GM21528 (cell line): ENCODE results near the gene GJD3.

Source experiments
- ATAC-seq: cut with Tn5 transposase; IDR thresholded peaks from one replicate; pipeline ENCODE4 v1.9.1; 2021; ENCODE audit warnings: mild to moderate bottlenecking, moderate library complexity; ENCODE audit not compliant: unreplicated experiment, low FRiP score

The GJD3 gene

GRCh38 chr17:40343219-40344119, 21.1 kb downstream of the GJD3 start:
- ATAC-seq, result no peak

- no peak for ATAC-seq
Measured at GRCh38 chr17:40342504-40343218, 21.9 kb downstream of the GJD3 start.

DNA sequence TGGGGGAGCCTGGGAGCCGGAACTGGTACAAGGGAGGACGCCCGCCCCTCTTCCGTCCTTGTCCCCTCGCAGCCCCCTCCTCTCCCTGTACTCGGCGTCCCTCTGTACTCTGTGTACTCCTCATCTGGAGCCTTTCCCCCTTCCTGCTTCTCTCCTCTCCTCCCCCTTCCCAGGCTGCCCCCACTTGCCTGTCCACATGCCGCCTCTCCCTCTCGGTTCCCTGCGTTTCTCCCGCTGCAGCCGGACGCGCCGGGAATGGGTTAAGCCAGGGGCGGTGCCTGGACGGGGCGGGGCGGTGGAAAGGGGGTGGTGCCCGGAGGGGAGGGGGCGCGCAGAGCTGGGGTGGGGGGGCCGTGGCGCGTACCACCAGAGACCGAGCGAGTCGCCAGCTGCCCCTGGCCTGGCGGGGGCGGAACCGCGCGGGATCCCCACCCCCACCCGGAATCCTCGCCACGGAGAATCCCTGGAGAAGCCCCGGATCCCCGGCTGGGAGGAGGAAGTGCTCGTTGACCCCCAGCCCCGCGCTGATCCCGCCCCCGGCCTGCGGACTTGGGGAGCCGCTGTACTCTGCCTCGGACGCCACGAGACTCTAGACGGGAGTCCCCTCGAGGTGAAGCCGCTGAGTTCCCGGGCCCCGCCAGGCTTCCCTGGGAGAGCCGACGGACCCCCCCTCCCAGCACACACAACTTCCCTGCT, 22.6 kb downstream of the GJD3 start:
- ATAC-seq, result no peak

DNA sequence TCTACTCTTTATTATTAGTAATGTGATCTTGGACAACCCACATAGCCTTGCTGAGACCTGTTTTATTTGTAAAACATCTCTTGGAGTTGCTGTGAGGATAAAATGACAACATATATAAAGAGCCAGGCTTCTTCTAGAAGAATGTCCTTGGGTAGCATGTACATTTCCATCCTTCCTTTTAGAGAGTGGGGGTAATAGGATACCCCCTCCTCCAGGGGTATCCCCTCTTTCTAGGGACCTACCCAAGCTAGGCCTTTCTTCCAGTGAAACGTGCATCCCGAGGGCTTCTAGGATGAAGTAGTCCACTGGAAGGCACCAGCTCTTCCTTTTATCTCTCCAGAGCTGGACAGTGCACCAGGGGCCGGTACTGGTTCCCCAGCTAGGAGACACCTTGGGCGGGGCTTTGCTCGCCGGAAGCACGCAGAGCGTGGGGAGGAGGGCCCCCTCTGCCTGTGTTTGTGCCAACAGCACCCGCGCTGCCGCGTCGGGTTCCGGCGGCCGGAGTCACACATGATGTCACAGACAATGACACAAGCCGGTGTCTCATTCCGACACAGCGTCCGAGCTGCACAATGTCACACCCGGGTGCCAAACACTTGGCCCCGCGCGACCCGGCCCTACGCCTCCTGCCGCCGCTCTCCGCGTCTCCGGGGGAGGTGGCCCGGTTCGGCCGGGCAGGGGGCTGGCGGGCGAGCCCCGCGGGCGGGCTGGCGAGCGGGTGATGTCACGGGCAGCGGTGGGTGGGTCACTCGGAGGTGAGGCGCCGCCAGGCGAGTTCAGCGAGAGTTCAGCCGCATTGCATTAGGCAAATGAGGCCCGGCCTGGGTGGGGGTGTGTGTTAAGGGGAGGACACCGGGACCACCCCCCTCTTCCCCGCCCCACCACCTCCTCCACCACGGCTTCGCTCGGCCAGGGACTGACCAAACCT, 23.4 kb downstream of the GJD3 start:
- ATAC-seq, result peak; percentile 74

DNA sequence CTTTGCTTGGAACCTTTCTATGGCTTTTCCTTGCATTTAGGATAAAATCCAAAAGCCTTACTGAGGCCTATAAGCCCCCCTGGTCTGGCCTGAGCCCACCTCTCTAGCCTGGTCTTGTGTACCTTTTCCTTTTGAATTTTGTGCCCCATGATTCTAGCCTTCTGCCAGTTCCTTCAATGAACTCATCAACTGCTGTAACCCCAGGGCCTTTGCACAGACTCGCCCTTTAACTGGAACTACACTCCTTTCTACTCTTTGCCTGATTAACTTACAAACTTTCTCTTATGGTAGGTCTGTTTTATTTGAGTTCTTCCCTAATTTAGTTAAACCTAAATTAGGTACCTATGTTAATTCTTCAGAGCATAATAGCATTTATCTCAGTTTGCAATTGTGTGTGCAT, 24.2 kb downstream of the GJD3 start:
- no peak for ATAC-seq

GRCh38 chr17:40338941-40339649, 25.4 kb downstream of the GJD3 start:
- no peak for ATAC-seq

DNA sequence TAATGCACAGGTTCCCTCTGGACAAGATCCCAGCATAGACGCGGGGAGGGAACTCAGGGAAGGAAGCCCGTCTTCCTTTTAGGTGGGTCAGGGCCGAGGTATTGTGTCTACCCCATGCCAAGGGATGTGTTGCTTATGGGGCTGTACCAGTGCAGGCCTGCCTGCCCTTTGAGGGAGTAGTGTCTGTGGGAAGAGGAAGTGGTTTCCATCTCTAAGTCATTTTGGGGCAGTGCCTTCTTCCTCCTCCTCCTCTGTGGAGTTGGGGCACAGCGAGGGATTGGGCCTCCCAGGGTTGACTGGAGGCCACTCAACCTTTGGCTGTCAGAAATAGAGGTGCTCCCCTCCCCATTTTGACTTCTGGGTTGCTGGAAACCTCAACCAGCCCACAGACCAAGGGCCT, 26.5 kb downstream of the GJD3 start:
- ATAC-seq, result no peak

- ATAC-seq, result no peak
Measured at GRCh38 chr17:40337351-40337750, 27.2 kb downstream of the GJD3 start.

DNA sequence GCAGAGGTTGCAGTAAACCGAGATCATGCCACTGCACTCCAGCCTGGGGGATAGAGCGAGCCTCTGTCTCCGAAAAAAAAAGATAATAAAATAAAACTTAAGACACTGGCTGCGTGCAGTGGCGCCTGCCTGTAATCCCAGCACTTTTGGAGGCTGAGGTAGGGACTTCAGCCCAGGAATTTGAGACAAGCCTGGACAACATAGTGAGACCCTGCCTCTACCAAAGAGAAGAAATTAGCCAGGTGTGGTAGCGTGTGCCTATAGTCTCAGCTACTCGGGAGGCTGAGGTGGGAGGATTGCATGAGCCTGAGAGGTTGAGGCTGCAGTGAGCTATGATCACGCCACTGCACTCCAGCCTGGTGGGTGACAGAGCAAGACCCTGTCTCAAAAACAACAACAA, 28.9 kb downstream of the GJD3 start:
- no peak for ATAC-seq

DNA sequence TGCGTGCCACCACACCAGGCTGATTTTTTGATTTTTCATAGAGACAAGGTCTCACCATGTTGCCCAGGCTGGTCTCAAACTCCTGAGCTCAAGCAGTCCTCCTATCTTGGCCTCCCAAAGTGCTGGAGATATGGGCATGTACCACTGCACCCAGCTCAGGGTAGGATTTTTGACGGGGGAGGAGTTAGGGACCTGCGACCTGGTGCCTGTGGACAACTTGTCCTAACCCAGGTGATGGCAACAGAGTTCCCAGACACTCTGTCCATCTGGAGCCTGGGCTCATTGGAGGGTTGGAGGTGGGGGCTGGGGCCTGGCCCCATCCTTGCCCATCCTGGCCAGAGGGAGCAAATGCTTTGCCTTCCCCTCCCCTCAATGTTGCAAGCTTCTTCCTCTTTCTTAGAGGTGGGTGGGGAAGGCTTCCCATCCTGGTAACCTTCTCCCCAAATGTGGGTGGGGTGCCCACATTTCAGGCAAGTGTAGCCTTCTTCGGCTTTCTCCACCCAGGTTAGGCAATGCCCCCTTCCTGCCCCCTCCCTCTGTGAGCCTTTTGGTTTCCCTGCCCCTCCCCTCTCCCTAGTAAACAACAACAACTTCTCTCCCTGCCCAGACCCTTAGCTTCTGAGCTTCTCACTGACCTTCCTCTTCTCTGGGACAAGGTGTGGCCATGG, 30.6 kb downstream of the GJD3 start:
- ATAC-seq, result no peak

DNA sequence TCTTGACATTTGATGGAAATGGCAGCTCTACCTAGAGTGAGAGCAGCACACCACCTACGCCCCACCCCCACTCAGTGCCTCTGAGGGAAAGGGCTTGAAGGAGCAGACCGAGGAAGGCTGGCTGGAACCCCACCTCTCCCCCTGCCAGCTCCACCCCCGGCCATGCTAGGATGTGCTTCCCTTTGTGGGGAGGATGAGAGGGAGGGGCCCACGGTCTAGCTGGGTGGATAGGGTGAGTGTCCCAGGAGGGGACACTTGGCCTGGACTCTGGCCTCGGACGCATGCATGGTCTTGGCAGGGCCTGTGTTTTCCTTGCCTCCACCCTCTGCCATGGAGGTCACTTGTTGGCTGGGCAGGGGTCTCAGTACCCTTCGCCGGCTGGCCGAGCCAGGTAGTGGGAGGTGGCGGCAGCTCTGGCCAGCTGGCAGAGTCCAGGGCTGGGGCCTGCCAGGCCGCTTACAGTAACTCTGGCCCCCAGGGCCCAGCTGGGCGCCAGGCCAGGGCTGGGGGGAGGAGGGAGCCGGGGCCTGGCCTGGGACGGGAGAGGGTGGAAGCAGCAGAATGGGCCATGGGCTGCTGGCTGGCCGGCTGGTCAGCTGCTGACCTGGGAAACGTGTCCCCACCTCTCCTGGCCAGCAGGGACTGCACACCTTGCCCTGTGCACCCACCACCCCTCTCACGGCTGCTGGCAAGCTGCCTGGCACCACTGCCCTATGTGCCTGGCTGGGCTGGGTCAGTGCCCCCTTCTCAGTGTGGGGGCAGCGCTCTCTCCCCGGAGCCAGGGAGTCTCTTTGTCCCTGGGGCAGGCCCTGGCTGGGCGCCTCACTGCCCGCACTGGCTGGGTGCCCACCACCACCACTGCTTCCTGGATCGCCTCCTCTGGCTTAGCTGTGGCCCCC, 32.5 kb downstream of the GJD3 start:
- no peak for ATAC-seq

DNA sequence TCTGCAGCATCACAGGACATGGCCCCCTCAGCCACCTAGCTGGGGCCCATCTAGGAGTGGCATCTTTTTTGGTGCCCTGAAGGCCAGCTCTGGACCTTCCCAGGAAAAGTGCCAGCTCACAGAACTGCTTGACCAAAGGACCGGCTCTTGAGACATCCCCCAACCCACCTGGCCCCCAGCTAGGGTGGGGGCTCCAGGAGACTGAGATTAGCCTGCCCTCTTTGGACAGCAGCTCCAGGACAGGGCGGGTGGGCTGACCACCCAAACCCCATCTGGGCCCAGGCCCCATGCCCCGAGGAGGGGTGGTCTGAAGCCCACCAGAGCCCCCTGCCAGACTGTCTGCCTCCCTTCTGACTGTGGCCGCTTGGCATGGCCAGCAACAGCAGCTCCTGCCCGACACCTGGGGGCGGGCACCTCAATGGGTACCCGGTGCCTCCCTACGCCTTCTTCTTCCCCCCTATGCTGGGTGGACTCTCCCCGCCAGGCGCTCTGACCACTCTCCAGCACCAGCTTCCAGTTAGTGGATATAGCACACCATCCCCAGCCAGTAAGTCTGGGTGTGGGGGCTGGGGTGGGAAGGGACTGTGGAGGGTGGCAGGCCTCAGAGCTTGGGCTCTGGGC, 33.6 kb downstream of the GJD3 start:
- ATAC-seq, result no peak

- ATAC-seq, result no peak
Measured at GRCh38 chr17:40329839-40330794, 34.4 kb downstream of the GJD3 start.

DNA sequence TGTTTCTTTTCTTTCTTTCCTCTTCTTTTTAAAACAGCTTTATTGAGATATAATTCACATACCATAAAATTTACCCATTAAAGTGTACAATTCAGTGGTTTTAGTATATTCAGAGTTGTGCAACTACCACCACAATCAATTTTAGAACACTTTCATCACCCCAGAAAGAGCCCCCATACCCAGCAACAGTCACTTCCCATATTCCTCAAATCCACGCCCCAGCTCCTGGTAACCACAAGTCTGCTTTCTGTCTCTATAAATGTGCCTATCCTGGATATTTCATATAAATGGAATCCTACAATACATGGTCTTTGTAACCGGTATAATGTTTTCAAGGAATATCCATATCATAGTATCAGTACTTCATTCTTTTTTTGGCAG, 36.2 kb downstream of the GJD3 start:
- ATAC-seq, result no peak

GRCh38 chr17:40327735-40328385, 36.7 kb downstream of the GJD3 start:
- no peak for ATAC-seq

GRCh38 chr17:40327244-40327729, 37.2 kb downstream of the GJD3 start:
- no peak for ATAC-seq
